Activated CD8-positive, alpha-beta T cell treated with anti-CD3 and anti-CD28 coated beads, Interleukin-2, amount 10 ng/mL, durations not matched to agents 7 days and 5 days (primary cell): Measurements from ENCODE around the gene KLK15. TPM values are rescaled to one million over a fixed set of nuclear protein-coding genes. Genes with fewer than 3 reads are reported as not detected.
"Not testable (repeated sequence)": the region's sequence is repeated elsewhere in the genome, so short reads cannot be mapped to it uniquely, and the experiment has no call there.

Experiments used
- ATAC-seq: fragments of 150-1000 bp; cut with Tn5 transposase; one replicate; pipeline ENCODE4 v1.10.0; 2021; ENCODE audit warnings: moderate library complexity
- CTCF ChIA-PET: fragments of 350-600 bp; sonication (Branson Sonifier 250); formaldehyde crosslinking; loops from one replicate; lab custom pipeline; 2021; ENCODE audit warnings: antibody characterized with exemption; lab: Charles Lee
- POLR2A ChIA-PET: fragments of 350-600 bp; sonication (Branson Sonifier 250); formaldehyde crosslinking; loops from one replicate; lab custom pipeline; 2021; ENCODE audit warnings: antibody characterized with exemption; lab: Charles Lee
- DNase-seq: peaks from one replicate; pipeline ENCODE4 v3.0.0-alpha.2; 2020
- H3K27ac Mint-ChIP-seq: one replicate; pipeline ENCODE4 v1.8.0; 2021; ENCODE audit warnings: mild to moderate bottlenecking, mixed read lengths
- H3K27me3 Mint-ChIP-seq: one replicate; pipeline ENCODE4 v1.8.0; 2021; ENCODE audit warnings: low read depth, mixed read lengths
- H3K36me3 Mint-ChIP-seq: one replicate; pipeline ENCODE4 v1.8.0; 2021; ENCODE audit warnings: low read depth, mixed read lengths
- H3K4me1 Mint-ChIP-seq: one replicate; pipeline ENCODE4 v1.8.0; 2021; ENCODE audit warnings: low read depth, mixed read lengths
- H3K4me3 Mint-ChIP-seq: one replicate; pipeline ENCODE4 v1.8.0; 2021; ENCODE audit warnings: mild to moderate bottlenecking, mixed read lengths
- H3K9me3 Mint-ChIP-seq: one replicate; pipeline ENCODE4 v1.8.0; 2022; ENCODE audit warnings: mixed read lengths; ENCODE audit not compliant: insufficient read depth
- total RNA-seq, 2 experiments: library from RNA; stranded (reverse); gene quantifications; one replicate each; pipeline ENCODE4 v1.2.3, GENCODE V29; 2021

KLK15 gene
- total RNA-seq, 2 experiments from 2014 or later, result not detected

DNA sequence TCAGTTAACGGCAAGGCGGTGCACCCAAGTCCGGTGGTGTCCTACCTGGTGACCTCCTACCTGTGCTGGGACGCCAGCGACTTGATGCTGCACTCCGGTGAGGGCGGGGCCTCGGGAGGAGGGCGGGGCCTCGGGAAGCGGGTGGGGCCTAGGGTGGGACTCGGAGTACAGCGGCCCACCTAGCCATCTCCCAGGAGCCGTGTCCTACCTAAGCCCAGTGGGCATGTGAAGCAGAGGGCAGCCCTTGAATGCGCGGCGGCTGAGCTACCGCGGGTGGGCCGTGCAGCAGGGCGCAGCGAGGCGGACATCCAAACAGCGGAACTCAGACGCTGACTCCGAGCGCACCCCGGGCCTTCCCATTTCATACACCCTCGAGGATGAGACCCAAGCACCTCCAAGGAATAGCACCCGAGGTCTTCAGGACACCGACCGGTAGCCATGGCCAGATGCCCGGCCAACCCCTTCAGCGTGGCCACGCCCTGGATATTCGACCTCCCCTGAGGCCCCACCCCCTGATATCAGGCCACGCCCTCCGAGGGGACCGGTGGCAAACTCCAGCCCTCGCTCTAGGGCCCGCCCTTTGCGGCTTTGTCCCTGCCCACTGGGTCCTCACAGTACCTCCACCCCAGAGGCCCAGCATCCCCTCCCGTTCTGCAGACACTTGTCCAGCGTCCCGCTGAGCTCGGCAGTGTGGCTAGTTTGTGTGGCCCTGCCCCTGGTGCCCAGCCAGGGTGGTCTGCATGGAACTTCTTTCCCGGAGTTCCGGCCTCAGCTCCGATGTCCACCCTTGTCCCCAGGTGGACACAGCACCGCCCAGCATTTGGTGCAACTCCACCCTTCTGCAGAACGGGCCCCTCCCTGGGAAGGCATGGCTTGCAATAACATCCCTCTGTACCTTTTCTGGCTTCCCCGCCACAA, 15.2 kb downstream of the KLK15 start:
- DNase-seq, result peak; percentile 61
- Mint-ChIP-seq H3K4me1 (peaks cover 33% of the 10 kb centered on the region), H3K9me3 (no peaks in the 10 kb centered on the region), H3K4me3 (peak overlapping the region; percentile 67), H3K27me3 (peaks cover 50% of the 10 kb centered on the region), H3K36me3 (no peaks in the 10 kb centered on the region), H3K27ac (peak overlapping the region; percentile 74)
- CTCF ChIA-PET, result no interaction called here
- POLR2A ChIA-PET, result interaction anchor here (4.0 kb wide), 1 partner anchor 14 kb away, joined by 26 read pairs; no protein-coding TSS in a partner anchor
- peak; percentile 79 for ATAC-seq

DNA sequence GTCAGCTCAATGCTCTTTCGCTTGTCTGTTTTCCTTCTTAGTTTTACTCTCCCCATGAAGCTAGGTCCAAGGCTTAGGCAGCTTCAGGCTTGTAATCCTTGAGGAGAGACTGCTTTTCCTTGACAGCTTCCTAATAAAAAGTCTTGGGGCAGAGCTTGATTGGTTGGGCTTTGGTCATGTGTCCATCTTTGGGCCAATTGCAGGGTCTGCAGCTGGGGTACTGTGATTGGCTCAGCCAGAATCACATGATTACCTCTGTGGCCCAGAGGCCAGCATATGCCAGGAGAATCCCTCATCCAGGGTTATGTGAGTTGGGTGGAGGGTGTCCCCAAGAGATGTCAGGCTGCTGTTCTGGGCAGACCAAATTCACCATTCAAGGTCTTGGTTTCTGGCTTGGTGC, 17.9 kb downstream of the KLK15 start:
- no peak for ATAC-seq
- no peak overlapping the region for H3K4me3 Mint-ChIP-seq
- CTCF ChIA-PET, result no interaction called here
- H3K27ac Mint-ChIP-seq, result no peak overlapping the region
- H3K4me1 Mint-ChIP-seq, result peaks cover 30% of the 10 kb centered on the region
- DNase-seq, result no peak
- no peaks in the 10 kb centered on the region for H3K36me3 Mint-ChIP-seq
- H3K9me3 Mint-ChIP-seq, result no peaks in the 10 kb centered on the region
- POLR2A ChIA-PET, result interaction anchor here (0.9 kb wide), 1 partner anchor 10 kb away, joined by 4 read pairs; no protein-coding TSS in a partner anchor
- H3K27me3 Mint-ChIP-seq, result peaks cover 41% of the 10 kb centered on the region

DNA sequence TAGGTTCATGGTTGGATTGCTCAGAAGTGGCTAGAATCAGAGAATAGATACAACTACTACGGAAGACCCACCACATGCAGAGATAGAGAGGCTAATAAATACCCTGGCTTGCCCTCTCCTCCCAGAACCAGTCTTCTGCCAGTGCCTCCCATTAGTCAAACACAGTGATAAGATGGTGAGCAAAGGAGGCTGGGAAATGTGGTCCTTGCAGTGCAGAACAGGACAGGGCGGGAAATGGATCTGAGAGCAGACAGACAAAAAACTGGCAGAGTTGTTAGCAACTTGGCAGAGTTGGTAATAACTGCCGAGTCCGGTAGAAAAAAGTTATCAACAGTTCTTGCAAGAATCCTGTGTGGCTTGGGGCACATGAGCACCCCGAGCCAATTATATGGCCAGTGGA, 18.5 kb downstream of the KLK15 start:
- Mint-ChIP-seq H3K4me1 (peaks cover 25% of the 10 kb centered on the region), H3K4me3 (no peak overlapping the region), H3K27me3 (peaks cover 37% of the 10 kb centered on the region), H3K27ac (no peak overlapping the region), H3K36me3 (no peaks in the 10 kb centered on the region), H3K9me3 (no peaks in the 10 kb centered on the region)
- ChIA-PET POLR2A (interaction anchor here (0.9 kb wide), 1 partner anchor 10 kb away, joined by 4 read pairs; no protein-coding TSS in a partner anchor), CTCF (no interaction called here)
- DNase-seq, result no peak
- no peak for ATAC-seq

DNA sequence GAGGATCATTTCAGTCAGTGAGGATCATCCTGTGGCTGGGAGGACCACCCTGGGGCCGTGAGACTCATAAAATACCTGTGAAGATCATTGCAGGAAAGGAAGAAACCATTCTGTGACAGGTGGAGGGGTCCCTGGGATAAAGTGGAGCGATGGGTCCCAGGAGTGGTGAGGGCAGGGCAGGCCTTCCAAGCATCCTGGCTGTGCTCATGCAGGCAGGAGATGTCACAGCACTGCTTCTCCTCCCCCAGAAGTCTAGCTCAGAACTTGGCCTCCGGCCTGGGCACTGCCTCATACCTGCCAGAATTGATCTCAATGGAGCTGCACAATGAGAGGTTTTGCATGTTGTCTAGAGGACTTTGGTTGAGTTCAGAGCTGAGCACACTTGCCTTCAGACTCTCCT, 20.9 kb downstream of the KLK15 start:
- peak; percentile 50 for ATAC-seq
- Mint-ChIP-seq H3K4me3 (no peak overlapping the region), H3K4me1 (peaks cover 5% of the 10 kb centered on the region), H3K36me3 (no peaks in the 10 kb centered on the region), H3K27ac (no peak overlapping the region), H3K27me3 (peaks cover 23% of the 10 kb centered on the region), H3K9me3 (no peaks in the 10 kb centered on the region)
- no peak for DNase-seq
- ChIA-PET POLR2A (no interaction called here), CTCF (no interaction called here)

DNA sequence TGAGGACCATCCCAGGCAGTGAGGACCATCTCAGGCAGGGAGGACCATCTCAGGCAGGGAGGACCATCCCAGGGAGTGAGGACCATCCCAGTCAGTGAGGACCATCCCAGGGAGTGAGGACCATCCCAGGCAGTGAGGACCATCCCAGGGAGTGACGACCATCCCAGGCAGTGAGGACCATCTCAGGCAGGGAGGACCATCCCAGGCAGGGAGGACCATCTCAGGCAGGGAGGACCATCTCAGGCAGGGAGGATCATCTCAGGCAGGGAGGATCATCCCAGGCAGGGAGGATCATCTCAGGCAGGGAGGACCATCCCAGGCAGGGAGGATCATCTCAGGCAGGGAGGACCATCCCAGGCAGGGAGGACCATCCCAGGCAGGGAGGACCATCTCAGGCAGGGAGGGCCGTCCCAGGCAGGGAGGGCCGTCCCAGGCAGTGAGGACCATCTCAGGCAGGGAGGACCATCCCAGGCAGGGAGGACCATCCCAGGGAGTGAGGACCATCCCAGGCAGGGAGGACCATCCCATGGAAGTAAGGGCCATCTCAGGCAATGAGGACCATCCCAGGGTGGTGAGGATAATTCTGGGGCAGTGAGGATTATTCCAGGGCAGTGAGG, 21.6 kb downstream of the KLK15 start:
- H3K4me3 Mint-ChIP-seq, CTCF ChIA-PET, H3K9me3 Mint-ChIP-seq, H3K27ac Mint-ChIP-seq, H3K36me3 Mint-ChIP-seq, H3K4me1 Mint-ChIP-seq, POLR2A ChIA-PET, DNase-seq, ATAC-seq: not testable (repeated sequence)
- peaks cover 18% of the 10 kb centered on the region for H3K27me3 Mint-ChIP-seq

DNA sequence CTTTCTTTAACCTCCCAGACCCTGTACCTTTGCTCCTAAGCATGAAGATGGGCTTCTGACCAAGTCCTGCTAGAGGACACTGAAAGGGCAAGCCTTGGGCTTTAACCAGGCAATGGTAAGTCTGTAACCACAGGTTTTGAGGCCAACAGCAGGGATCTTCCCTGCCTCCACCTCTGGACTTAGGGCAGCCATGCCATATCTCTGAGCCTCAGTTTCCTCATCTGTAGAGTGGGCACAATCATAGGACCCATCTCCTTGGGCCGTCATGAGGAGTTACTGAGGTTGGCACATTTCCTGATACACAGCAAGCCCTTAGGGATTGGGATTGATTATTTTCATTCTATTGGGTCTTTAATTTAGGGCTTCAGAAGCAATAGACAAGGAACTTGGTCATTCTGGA, 24.5 kb downstream of the KLK15 start:
- DNase-seq, result no peak

DNA sequence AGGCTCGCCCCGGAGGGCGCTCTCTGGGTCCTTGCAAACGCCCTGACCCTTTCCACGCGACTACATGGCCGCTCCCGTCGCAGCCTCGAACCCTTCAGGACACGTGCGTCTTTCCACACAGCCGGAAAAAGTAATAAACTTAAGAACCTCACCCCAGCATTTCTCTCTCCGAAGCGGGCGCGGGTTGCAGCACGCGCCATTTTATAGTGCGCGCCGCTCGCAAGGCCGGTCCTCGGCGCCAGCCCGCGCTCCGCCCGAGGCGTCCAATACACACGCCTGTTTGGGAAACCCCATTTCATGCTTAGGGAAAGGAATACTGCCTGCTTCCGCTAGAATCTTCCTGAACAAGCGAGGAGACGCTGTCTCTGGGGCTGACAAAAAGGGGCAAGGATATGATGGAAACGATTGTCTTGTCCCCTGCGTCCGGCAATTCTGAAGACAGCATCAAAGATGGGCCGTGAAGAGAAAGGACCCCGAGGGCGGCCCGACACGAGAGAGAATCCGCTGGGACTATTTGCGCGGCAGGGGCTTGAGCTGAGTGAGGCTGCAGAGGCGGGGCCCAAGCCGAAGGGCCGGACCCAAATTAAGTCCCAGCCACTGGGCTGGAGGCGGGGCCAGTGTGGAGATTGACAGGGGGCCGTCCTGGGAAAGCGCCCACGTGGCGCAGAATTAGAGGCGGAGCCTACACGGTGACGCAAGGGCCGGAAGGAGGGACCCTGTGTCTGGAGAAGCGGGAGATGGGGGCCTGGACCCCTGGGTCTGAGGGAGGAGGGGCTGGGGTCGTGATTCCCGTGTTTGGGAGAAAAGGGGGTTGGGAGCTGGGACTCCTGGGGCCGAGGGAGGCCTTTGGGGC, 28.7 kb downstream of the KLK15 start:
- POLR2A ChIA-PET, result interaction anchor here (0.6 to 2.7 kb wide), 13 partner anchors 11 to 1998 kb away, joined by 3 to 29 read pairs (median 4); partner anchors contain the start of genes KLK15 and NUP62
- Mint-ChIP-seq H3K27ac (peak overlapping the region; percentile 100), H3K27me3 (no peaks in the 10 kb centered on the region), H3K4me3 (peak overlapping the region; percentile 99), H3K9me3 (no peaks in the 10 kb centered on the region), H3K4me1 (peaks cover 37% of the 10 kb centered on the region), H3K36me3 (peaks cover 34% of the 10 kb centered on the region)
- CTCF ChIA-PET, result interaction anchor here (1.2 to 1.7 kb wide), 3 partner anchors 117 to 267 kb away, joined by 3 to 5 read pairs (median 3); no protein-coding TSS in a partner anchor
- ATAC-seq (peak; percentile 98), DNase-seq (peak; percentile 99)

More for the DNA sequence above, 24.5 kb downstream of the KLK15 start:
- no peak for ATAC-seq
- H3K4me1 Mint-ChIP-seq, result peaks cover 13% of the 10 kb centered on the region
- H3K4me3 Mint-ChIP-seq, result no peak overlapping the region
- peaks cover 12% of the 10 kb centered on the region for H3K27me3 Mint-ChIP-seq
- H3K9me3 Mint-ChIP-seq, result no peaks in the 10 kb centered on the region
- no peak overlapping the region for H3K27ac Mint-ChIP-seq
- peaks cover 4% of the 10 kb centered on the region for H3K36me3 Mint-ChIP-seq
- POLR2A ChIA-PET, result no interaction called here
- CTCF ChIA-PET, result no interaction called here

DNA sequence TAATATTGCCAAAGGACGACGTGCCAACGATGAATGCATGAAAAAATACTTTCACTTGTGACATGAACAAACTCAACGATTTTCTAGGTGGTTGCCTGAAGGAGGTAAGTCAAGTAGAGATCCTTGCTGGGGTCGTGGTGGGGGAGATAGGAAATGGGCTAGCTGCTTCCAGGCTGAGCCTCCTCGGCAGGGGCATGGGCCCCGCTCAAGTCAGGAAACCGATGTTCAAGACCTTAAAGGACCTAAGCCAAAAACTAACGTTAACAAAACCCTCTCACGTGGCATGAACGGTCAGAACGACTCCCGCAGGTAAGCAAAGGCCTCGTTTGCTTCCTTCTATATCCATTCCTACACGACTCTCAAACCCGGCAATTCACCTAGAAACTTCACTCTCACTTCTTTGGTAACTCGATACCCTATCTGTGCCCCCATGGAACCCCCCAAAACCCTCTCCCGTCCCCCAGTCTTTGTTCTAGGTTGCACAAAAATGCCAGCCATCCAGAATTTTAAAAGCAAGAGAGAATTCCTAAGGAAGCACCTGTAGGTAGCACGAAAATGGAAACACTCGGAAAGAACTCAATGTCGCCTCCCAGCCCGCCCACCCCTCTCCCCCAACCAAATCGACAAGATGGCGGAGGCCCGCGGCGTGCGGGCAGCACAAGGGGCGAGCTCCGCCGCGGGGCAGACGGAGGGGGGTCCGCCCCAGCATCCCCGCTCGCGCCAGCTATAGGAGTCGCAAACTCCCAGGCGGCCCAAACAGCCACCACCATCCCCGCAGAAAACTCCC, 29.5 kb downstream of the KLK15 start:
- peak; percentile 29 for ATAC-seq
- POLR2A ChIA-PET, result interaction anchor here (0.6 to 2.7 kb wide), 7 partner anchors 10 to 1997 kb away, joined by 3 to 29 read pairs (median 5); no protein-coding TSS in a partner anchor

DNA sequence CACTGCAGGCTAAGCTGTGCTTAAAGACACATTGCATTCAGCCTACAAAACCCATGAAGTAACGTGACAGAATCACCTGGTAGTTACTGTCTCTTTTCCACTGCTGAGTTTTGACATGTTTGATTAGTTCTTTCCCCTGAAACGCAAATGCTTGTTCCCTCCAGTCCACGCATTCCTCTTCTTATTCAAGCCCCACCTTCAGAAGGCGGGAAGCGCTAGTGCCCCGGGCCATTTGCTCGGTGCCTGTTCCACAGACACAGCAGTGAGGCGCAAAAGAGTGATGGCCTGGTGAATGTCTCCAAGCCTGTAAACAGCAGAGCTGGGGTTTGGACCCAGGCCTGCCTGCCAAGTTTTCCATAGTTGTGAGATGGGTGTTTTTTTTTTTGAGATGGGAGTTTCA, 32.3 kb downstream of the KLK15 start:
- DNase-seq (no peak), ATAC-seq (no peak)
- ChIA-PET POLR2A (no interaction called here), CTCF (interaction anchor here (1.1 kb wide), 1 partner anchor 121 kb away, joined by 3 read pairs; no protein-coding TSS in a partner anchor)
- H3K4me1 Mint-ChIP-seq, result peaks cover 36% of the 10 kb centered on the region
- no peaks in the 10 kb centered on the region for H3K9me3 Mint-ChIP-seq
- H3K27me3 Mint-ChIP-seq, result no peaks in the 10 kb centered on the region
- peak overlapping the region; percentile 13 for H3K27ac Mint-ChIP-seq
- H3K36me3 Mint-ChIP-seq, result peaks cover 40% of the 10 kb centered on the region
- no peak overlapping the region for H3K4me3 Mint-ChIP-seq

More for the DNA sequence above, 29.5 kb downstream of the KLK15 start:
- peak overlapping the region; percentile 100 for H3K27ac Mint-ChIP-seq
- CTCF ChIA-PET, result interaction anchor here (1.2 to 1.7 kb wide), 2 partner anchors 247 to 266 kb away, joined by 3 to 5 read pairs; no protein-coding TSS in a partner anchor
- peaks cover 34% of the 10 kb centered on the region for H3K36me3 Mint-ChIP-seq
- H3K4me3 Mint-ChIP-seq, result peak overlapping the region; percentile 99
- H3K9me3 Mint-ChIP-seq, result no peaks in the 10 kb centered on the region
- no peak for DNase-seq
- no peaks in the 10 kb centered on the region for H3K27me3 Mint-ChIP-seq
- peaks cover 37% of the 10 kb centered on the region for H3K4me1 Mint-ChIP-seq

DNA sequence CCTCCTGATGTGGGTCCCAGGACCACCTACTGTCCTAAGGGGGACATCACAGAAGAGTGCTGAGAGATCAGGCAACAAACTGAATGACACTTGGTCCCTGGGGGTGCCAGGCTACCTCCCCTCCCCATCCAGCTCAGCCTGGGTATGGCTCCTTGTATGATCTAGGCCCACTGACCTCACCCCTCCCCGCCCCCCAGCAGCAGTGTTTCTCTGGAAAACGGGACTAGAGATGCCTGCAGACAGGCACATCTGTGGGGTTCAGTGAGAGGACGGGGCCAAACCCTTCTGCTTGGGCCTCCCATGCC, 33.9 kb downstream of the KLK15 start:
- ChIA-PET POLR2A (no interaction called here), CTCF (no interaction called here)
- Mint-ChIP-seq H3K4me1 (peaks cover 28% of the 10 kb centered on the region), H3K36me3 (peaks cover 46% of the 10 kb centered on the region), H3K4me3 (no peak overlapping the region), H3K9me3 (no peaks in the 10 kb centered on the region), H3K27ac (no peak overlapping the region), H3K27me3 (no peaks in the 10 kb centered on the region)
- ATAC-seq, result no peak
- no peak for DNase-seq
